T-helper 2 cell treated with Interferon-gamma antibody and Interleukin-4, amounts not matched to agents 5 μg/mL and 100 μg/mL, for 36 hours (primary cell): Measurements from ENCODE around the gene TMEM242.
"Not testable (repeated sequence)": the region's sequence is repeated elsewhere in the genome, so short reads cannot be mapped to it uniquely, and the experiment has no call there.

Experiments used
- DNase-seq: peaks from one replicate; pipeline ENCODE4 v3.0.0; 2021; ENCODE audit warnings: low spot score
- H3K27ac Mint-ChIP-seq: one replicate; pipeline ENCODE4 v1.8.0; 2021; ENCODE audit warnings: mild to moderate bottlenecking, mixed read lengths
- H3K27me3 Mint-ChIP-seq: one replicate; pipeline ENCODE4 v1.8.0; 2021; ENCODE audit warnings: low read depth, mixed read lengths
- H3K36me3 Mint-ChIP-seq: one replicate; pipeline ENCODE4 v1.8.0; 2021; ENCODE audit warnings: low read depth, mixed read lengths
- H3K4me1 Mint-ChIP-seq: one replicate; pipeline ENCODE4 v1.8.0; 2021; ENCODE audit warnings: low read depth, mixed read lengths
- H3K4me3 Mint-ChIP-seq: one replicate; pipeline ENCODE4 v1.8.0; 2022; ENCODE audit warnings: mild to moderate bottlenecking, moderate library complexity, mixed read lengths
- H3K9me3 Mint-ChIP-seq: one replicate; pipeline ENCODE4 v1.8.0; 2021; ENCODE audit warnings: mixed read lengths

The TMEM242 gene

DNA sequence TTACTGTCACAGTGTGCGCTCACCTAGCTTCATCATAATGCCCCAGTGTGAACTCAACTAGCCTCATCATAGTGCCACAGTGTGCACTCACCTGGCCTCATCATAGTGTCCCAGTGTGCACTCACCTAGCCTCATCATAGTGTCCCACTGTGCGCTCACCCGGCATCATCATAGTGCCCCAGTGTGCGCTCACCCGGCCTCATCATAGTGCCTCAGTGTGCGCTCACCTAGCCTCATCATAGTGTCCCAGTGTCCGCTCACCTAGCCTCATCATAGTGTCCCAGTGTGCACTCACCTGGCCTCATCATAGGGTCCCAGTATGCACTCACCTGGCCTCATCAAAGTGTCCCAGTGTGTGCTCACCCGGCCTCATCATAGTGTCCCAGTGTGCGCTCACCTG lies 10.6 kb downstream of the TMEM242 start:
- no peak overlapping the region for H3K4me3 Mint-ChIP-seq
- peaks cover 14% of the 10 kb centered on the region for H3K36me3 Mint-ChIP-seq
- no peak overlapping the region for H3K27ac Mint-ChIP-seq
- DNase-seq: no peak
- H3K9me3 Mint-ChIP-seq: no peaks in the 10 kb centered on the region
- H3K4me1 Mint-ChIP-seq: peaks cover 2% of the 10 kb centered on the region
- no peaks in the 10 kb centered on the region for H3K27me3 Mint-ChIP-seq

DNA sequence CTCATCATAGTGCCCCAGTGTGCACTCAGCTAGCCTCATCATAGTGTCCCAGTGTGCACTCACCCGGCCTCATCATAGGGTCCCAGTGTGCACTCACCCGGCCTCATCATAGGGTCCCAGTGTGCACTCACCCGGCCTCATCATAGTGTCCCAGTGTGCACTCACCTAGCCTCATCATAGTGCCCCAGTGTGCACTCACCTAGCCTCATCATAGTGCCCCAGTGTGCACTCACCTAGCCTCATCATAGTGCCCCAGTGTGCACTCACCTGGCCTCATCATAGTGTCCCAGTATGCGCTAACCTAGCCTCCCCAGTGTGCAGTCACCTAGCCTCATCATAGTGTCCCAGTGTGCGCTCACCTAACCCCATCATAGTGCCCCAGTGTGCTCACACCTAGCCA lies 12.6 kb downstream of the TMEM242 start:
- not testable (repeated sequence) for DNase-seq, H3K27ac Mint-ChIP-seq, H3K4me1 Mint-ChIP-seq, H3K27me3 Mint-ChIP-seq, H3K4me3 Mint-ChIP-seq, H3K9me3 Mint-ChIP-seq, H3K36me3 Mint-ChIP-seq

DNA sequence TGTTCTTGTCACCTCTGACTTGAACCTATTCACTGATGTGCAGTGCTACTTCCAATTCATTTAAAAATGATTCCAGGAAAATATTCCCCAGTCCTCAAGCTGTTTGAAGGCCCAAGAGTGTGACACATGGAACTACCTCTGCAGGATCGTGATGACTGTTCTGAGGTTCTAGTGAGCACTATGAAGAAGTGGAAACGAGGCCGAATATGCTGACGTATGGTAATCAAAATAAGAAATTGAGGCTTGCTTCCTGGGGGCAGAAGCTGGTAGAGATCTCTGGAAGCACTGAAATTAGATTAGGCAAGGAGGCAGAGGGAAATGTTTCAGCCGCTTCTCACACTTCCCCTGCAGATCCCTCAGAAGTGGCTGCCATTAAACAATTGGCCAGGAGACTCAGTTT lies 15.7 kb downstream of the TMEM242 start:
- Mint-ChIP-seq H3K4me1 (peaks cover 5% of the 10 kb centered on the region), H3K9me3 (no peaks in the 10 kb centered on the region), H3K4me3 (no peak overlapping the region), H3K27me3 (no peaks in the 10 kb centered on the region), H3K27ac (no peak overlapping the region), H3K36me3 (no peaks in the 10 kb centered on the region)
- DNase-seq: no peak

DNA sequence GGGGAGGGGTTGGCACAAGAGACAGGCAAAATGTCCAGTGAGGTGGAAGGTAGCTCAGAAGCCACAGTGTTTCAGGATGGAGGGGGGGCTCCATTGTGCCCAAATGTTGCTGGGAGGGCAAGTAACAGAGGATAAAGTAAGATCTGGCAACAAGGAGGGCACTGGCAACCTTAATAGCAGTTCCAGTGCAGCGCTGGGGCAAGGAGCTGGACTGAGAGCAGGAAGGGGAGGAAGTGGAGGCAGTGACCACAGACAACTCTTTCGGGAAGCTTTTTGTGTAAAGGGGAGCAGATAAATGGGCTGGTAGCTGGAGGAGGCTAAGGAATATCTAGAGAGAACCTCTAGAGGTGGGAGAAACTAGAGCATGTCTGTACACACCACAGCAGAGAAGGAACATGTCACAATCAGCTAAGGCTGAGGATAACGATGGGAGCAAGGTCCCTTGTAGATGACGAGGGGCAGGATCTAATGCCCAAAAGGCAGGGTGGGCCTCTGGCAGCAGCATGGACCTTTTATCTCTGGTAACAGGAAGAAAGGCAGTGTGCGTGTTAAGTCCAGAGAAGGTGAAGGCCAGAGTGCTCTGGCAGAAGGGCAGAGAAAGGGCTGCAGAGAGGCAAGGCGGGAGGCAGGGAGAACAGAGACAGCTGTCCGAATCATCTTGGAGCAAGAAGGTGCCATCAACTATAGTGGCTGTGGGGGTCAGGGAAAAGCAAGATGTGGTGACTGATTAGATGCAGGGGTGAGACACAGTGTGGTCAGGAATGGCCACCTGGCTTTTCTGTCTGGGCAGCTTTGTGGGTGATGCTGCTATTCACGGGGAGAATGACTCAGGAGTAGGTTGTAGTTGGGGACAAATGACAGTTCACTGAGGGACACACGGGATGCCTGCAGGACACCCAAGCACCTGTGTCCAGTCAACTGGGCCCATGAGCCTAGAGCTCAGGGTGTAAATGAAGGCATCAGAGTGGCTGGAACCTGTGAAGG lies 17.4 kb downstream of the TMEM242 start:
- H3K27ac Mint-ChIP-seq: no peak overlapping the region
- H3K4me3 Mint-ChIP-seq: no peak overlapping the region
- H3K27me3 Mint-ChIP-seq: no peaks in the 10 kb centered on the region
- no peaks in the 10 kb centered on the region for H3K36me3 Mint-ChIP-seq
- H3K4me1 Mint-ChIP-seq: peaks cover 9% of the 10 kb centered on the region
- no peak for DNase-seq
- H3K9me3 Mint-ChIP-seq: no peaks in the 10 kb centered on the region

GRCh38 chr6:157304899-157305663 lies 18.2 kb downstream of the TMEM242 start:
- no peaks in the 10 kb centered on the region for H3K9me3 Mint-ChIP-seq
- no peak for DNase-seq
- H3K27ac Mint-ChIP-seq: no peak overlapping the region
- H3K4me3 Mint-ChIP-seq: no peak overlapping the region
- no peaks in the 10 kb centered on the region for H3K36me3 Mint-ChIP-seq
- no peaks in the 10 kb centered on the region for H3K27me3 Mint-ChIP-seq
- H3K4me1 Mint-ChIP-seq: peaks cover 9% of the 10 kb centered on the region

DNA sequence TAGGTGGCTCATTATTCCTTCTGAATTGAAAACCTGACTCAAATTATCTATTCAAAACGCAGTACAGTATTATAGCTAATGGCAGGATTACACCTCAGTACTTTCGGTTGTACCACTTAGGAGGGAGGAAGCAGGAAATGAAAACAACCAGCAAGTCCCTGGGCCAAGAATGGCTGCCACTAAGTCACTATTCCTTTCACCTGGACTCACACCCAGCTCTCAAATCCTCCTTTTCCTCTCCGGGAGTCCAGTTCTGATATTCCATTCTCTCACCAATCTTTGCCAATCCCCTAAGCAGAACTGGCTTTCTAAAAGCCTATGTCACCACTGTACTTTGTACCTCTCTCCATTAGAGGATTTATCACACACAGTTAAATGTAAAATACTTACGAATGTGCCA lies 20.6 kb downstream of the TMEM242 start:
- DNase-seq: no peak
- Mint-ChIP-seq H3K27ac (no peak overlapping the region), H3K27me3 (no peaks in the 10 kb centered on the region), H3K4me1 (peaks cover 9% of the 10 kb centered on the region), H3K4me3 (no peak overlapping the region), H3K9me3 (no peaks in the 10 kb centered on the region), H3K36me3 (no peaks in the 10 kb centered on the region)

- DNase-seq: no peak
- H3K4me1 Mint-ChIP-seq: peaks cover 9% of the 10 kb centered on the region
- no peaks in the 10 kb centered on the region for H3K27me3 Mint-ChIP-seq
- H3K4me3 Mint-ChIP-seq: no peak overlapping the region
- no peaks in the 10 kb centered on the region for H3K9me3 Mint-ChIP-seq
- H3K36me3 Mint-ChIP-seq: no peaks in the 10 kb centered on the region
- H3K27ac Mint-ChIP-seq: no peak overlapping the region
Observed at GRCh38 chr6:157300436-157300835, 22.9 kb downstream of the TMEM242 start.

GRCh38 chr6:157300006-157300405 lies 23.3 kb downstream of the TMEM242 start:
- no peak overlapping the region for H3K27ac Mint-ChIP-seq
- no peak for DNase-seq
- no peak overlapping the region for H3K4me3 Mint-ChIP-seq
- H3K9me3 Mint-ChIP-seq: no peaks in the 10 kb centered on the region
- H3K27me3 Mint-ChIP-seq: no peaks in the 10 kb centered on the region
- H3K36me3 Mint-ChIP-seq: no peaks in the 10 kb centered on the region
- H3K4me1 Mint-ChIP-seq: peaks cover 9% of the 10 kb centered on the region

GRCh38 chr6:157298216-157298724 lies 25.0 kb downstream of the TMEM242 start:
- DNase-seq: no peak
- Mint-ChIP-seq H3K27ac (no peak overlapping the region), H3K36me3 (no peaks in the 10 kb centered on the region)

DNA sequence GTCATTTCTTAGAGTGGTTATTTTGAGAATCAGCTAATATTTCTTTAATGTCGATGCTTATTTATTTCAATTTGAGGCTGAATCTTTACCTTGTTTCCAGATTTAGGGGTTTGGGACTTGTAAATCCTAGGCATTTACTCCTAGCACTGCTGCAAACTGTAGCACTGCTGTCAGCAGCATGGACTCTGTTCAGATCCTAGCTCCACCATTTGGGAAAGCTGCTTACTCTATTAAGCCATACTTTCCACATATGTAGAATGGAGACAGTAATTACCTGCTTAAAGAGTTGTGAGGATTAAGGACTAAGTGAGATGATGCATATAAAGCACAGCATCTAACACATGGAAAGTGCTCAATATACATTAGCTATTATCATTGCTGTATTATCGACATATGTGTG lies 28.7 kb downstream of the TMEM242 start:
- Mint-ChIP-seq H3K9me3 (no peaks in the 10 kb centered on the region), H3K4me1 (peaks cover 6% of the 10 kb centered on the region), H3K36me3 (peaks cover 4% of the 10 kb centered on the region), H3K27me3 (no peaks in the 10 kb centered on the region), H3K27ac (no peak overlapping the region), H3K4me3 (no peak overlapping the region)
- no peak for DNase-seq

More at GRCh38 chr6:157298216-157298724, 25.0 kb downstream of the TMEM242 start:
- Mint-ChIP-seq H3K4me3 (no peak overlapping the region), H3K27me3 (no peaks in the 10 kb centered on the region), H3K9me3 (no peaks in the 10 kb centered on the region), H3K4me1 (peaks cover 9% of the 10 kb centered on the region)

- Mint-ChIP-seq H3K9me3 (no peaks in the 10 kb centered on the region), H3K4me1 (peaks cover 6% of the 10 kb centered on the region), H3K4me3 (no peak overlapping the region), H3K36me3 (peaks cover 4% of the 10 kb centered on the region), H3K27ac (no peak overlapping the region), H3K27me3 (no peaks in the 10 kb centered on the region)
- no peak for DNase-seq
Observed at GRCh38 chr6:157293780-157294179, 29.5 kb downstream of the TMEM242 start.

DNA sequence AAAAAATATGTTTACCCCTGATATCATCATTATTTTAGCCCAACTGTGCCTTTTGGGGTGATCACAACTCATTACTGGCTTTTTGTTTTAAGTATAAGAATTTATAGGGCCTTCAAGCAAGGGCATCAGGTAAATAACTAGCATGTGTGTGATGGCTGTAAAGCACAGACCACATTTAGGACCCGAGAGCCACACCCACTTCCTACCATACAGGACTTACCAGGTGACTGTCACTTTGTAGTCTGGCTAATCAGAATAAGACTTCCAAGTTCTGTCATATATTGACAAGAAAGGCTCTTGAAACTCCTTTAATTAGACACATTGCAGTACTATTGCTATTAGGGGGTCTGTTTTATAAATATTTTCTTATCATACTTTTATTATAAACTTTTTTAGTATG lies 31.1 kb downstream of the TMEM242 start:
- peaks cover 4% of the 10 kb centered on the region for H3K36me3 Mint-ChIP-seq
- no peak overlapping the region for H3K27ac Mint-ChIP-seq
- H3K4me3 Mint-ChIP-seq: no peak overlapping the region
- no peak for DNase-seq
- H3K9me3 Mint-ChIP-seq: no peaks in the 10 kb centered on the region
- no peaks in the 10 kb centered on the region for H3K27me3 Mint-ChIP-seq
- peaks cover 6% of the 10 kb centered on the region for H3K4me1 Mint-ChIP-seq

DNA sequence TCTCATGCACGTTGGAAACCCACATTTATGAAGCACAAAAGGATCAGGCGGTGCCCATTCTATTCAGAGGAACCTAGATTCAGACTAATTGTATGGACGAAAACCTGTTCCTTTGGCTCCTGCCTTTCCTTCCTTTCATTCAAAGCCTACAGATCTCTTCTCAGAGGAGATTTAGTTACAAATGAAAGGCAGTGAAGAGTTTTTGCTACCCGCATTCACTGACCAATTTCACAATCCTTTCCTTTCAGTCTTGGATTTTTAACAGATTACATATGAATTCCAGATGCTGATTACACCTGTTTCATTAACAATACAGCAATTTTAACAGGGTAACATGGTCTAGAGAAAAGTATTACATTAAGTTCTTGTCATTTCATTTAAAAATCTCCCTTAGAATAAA lies 32.0 kb downstream of the TMEM242 start:
- Mint-ChIP-seq H3K36me3 (peaks cover 4% of the 10 kb centered on the region), H3K4me1 (peaks cover 6% of the 10 kb centered on the region), H3K4me3 (no peak overlapping the region), H3K27ac (no peak overlapping the region), H3K9me3 (no peaks in the 10 kb centered on the region), H3K27me3 (no peaks in the 10 kb centered on the region)
- no peak for DNase-seq

- no peaks in the 10 kb centered on the region for H3K27me3 Mint-ChIP-seq
- H3K4me1 Mint-ChIP-seq: peaks cover 6% of the 10 kb centered on the region
- H3K36me3 Mint-ChIP-seq: peaks cover 4% of the 10 kb centered on the region
- no peak overlapping the region for H3K4me3 Mint-ChIP-seq
- no peak overlapping the region for H3K27ac Mint-ChIP-seq
- H3K9me3 Mint-ChIP-seq: no peaks in the 10 kb centered on the region
- no peak for DNase-seq
Observed at GRCh38 chr6:157290797-157291196, 32.5 kb downstream of the TMEM242 start.
